OCI-LY7 (cell line): ENCODE data around the gene CACNA2D2. TPM values are rescaled to one million over a fixed set of nuclear protein-coding genes. Genes with fewer than 3 reads are reported as not detected.

ENCODE experiments used
- BruUV-seq: library from RNA; stranded (reverse); fragments of 400-500 nt; replicated peaks from 2 replicates; lab custom pipeline; 2021; lab: Mats Ljungman, UMichigan
- CTCF ChIA-PET: fragments of 300-600 bp; sonication (Branson Sonifier 250); formaldehyde crosslinking; loops from one replicate; lab custom pipeline; 2022; ENCODE audit warnings: antibody characterized with exemption; ENCODE audit not compliant: unreplicated experiment; lab: Charles Lee
- POLR2A ChIA-PET: fragments of 300-600 bp; sonication (Branson Sonifier 250); formaldehyde crosslinking; loops from one replicate; lab custom pipeline; 2022; ENCODE audit warnings: antibody characterized with exemption; lab: Charles Lee
- DNase-seq: peaks from one replicate; pipeline ENCODE4 v3.0.0-alpha.2; 2015; ENCODE audit warnings: low spot score
- H2AFZ ChIP-seq: fragments of 200-600 bp; sonication (generic), shearing (Covaris generic); 2 replicates; pipeline ENCODE4 v1.6.1; 2014; ENCODE audit warnings: mild to moderate bottlenecking, antibody characterized with exemption, low read length, moderate library complexity
- H3K27ac ChIP-seq: fragments of 200-600 bp; sonication (generic); 2 replicates; pipeline ENCODE4 v1.5.1; 2014; ENCODE audit warnings: mixed run types, low read depth, mild to moderate bottlenecking, moderate library complexity, low read length, inconsistent platforms; ENCODE audit not compliant: poor library complexity, severe bottlenecking
- H3K36me3 ChIP-seq: fragments of 200-600 bp; sonication (generic); 2 replicates; pipeline ENCODE4 v1.6.1; 2014; ENCODE audit warnings: mild to moderate bottlenecking, antibody characterized with exemption, low read length, moderate library complexity, mixed read lengths; ENCODE audit not compliant: insufficient read depth
- H3K4me1 ChIP-seq: fragments of 200-600 bp; sonication (generic); 2 replicates; pipeline ENCODE4 v1.5.1; 2014; ENCODE audit warnings: mild to moderate bottlenecking, low read length; ENCODE audit not compliant: insufficient read depth, poor library complexity, severe bottlenecking
- H3K4me2 ChIP-seq: fragments of 200-600 bp; sonication (generic); 2 replicates; pipeline ENCODE4 v1.6.1; 2014; ENCODE audit warnings: mild to moderate bottlenecking, low read length
- H3K4me3 ChIP-seq: fragments of 200-600 bp; sonication (generic); 2 replicates; pipeline ENCODE4 v1.5.1; 2014; ENCODE audit warnings: mild to moderate bottlenecking, low read depth, low read length; ENCODE audit not compliant: poor library complexity, severe bottlenecking
- H3K79me2 ChIP-seq: fragments of 200-600 bp; sonication (generic); 2 replicates; pipeline ENCODE4 v1.6.1; 2016; ENCODE audit warnings: low read depth, mild to moderate bottlenecking, low read length, moderate library complexity, mixed read lengths; ENCODE audit not compliant: insufficient read depth
- H3K9me2 ChIP-seq: fragments of 200-600 bp; sonication (generic); 2 replicates; pipeline ENCODE4 v1.6.1; 2016; ENCODE audit warnings: mild to moderate bottlenecking, low read length, mixed read lengths; ENCODE audit not compliant: insufficient read depth
- H3K9me3 ChIP-seq: fragments of 200-600 bp; sonication (generic); 2 replicates; pipeline ENCODE4 v1.6.1; 2014; ENCODE audit warnings: mild to moderate bottlenecking, mixed run types, low read length, mixed read lengths
- H4K20me1 ChIP-seq: fragments of 200-600 bp; sonication (generic); 2 replicates; pipeline ENCODE4 v1.6.1; 2014; ENCODE audit warnings: mild to moderate bottlenecking, antibody characterized with exemption, low read length, moderate library complexity, mixed read lengths; ENCODE audit not compliant: insufficient read depth
- EZH2phosphoT487 ChIP-seq: fragments of 200-600 bp; sonication (generic); IDR thresholded peaks from 2 replicates; pipeline ENCODE4 v1.6.1; 2018; ENCODE audit warnings: low read depth, borderline replicate concordance, mild to moderate bottlenecking, mixed run types, antibody characterized with exemption, low read length, moderate library complexity, mixed read lengths
- intact Hi-C: fragments of 100-400 bp; cut with micrococcal nuclease; formaldehyde crosslinking; loops from one replicate; pipeline ENCODE4 v1.10.0; 2022; ENCODE audit not compliant: unreplicated experiment
- total RNA-seq, 2 experiments: library from RNA; depleted of rRNA in 1 of 2; stranded (reverse); fragments of >200 nt in 1 of 2; shearing (Covaris generic) in 1 of 2; gene quantifications; 2 replicates each; pipeline ENCODE4 v1.2.3, GENCODE V29; 2014 to 2022
- TF ChIP-seq, protein P1 (sequence below): fragments of 200-600 bp; sonication (generic); conservative IDR thresholded peaks from 2 replicates; pipeline ENCODE4 v1.5.1; 2014; ENCODE audit warnings: mild to moderate bottlenecking, antibody characterized with exemption, low read length, moderate library complexity, mixed read lengths

The CACNA2D2 gene
- total RNA-seq, 2 experiments from 2014 or later = 0.09 to 0.21 TPM

DNA sequence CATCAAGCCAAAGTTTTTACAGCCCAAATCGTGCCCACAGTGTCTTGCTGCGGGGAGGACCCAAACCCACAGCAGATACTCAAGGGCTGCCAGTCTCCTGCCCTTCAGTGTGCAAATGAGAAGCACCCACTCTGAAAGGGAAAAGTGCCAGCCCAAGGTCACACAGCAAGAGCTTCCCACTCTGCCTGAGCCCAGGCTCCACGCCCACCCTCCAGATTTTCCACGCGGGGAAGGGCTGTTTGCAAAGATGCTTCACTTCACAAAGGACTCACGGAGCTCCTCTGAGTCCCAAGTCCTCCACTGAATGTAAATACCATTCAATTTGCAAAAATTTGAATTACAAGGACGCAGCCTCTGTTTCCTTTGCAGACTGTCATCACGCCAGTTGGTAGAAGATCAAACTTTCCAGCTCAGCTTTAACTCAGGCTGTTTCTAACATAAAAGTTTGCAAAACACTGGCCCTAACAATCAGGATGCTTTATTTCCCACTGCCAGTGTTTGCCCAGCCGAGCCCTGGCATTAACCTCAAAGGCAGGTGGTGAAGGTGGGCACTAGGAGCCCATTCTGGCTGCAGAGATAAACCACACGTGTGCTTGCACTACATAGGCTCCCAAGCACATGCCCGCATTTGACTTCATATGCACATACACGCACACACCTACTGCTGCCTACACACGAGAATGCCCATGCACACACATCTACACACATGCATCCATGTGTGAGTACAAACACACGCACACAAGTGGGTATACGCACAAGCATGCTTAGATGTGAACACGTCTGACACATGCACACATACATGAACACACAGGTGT lies 7.6 kb downstream of the CACNA2D2 start:
- intact Hi-C loops = no loop called here
- CTCF ChIA-PET = no interaction called here
- Histone ChIP-seq H2AFZ (no peak overlapping the region), H3K9me2 (no peaks in the 10 kb centered on the region), H3K4me1 (peaks cover 14% of the 10 kb centered on the region), H3K79me2 (no peaks in the 10 kb centered on the region), H4K20me1 (no peaks in the 10 kb centered on the region), H3K9me3 (no peaks in the 10 kb centered on the region), H3K4me3 (no peak overlapping the region), H3K36me3 (no peaks in the 10 kb centered on the region), H3K27ac (no peak overlapping the region), H3K4me2 (no peak overlapping the region)
- no peak for DNase-seq
- no TSS peak for BruUV-seq
- POLR2A ChIA-PET = no interaction called here
- TF ChIP-seq EZH2phosphoT487 = no peak
- TF ChIP-seq, protein P1, sequence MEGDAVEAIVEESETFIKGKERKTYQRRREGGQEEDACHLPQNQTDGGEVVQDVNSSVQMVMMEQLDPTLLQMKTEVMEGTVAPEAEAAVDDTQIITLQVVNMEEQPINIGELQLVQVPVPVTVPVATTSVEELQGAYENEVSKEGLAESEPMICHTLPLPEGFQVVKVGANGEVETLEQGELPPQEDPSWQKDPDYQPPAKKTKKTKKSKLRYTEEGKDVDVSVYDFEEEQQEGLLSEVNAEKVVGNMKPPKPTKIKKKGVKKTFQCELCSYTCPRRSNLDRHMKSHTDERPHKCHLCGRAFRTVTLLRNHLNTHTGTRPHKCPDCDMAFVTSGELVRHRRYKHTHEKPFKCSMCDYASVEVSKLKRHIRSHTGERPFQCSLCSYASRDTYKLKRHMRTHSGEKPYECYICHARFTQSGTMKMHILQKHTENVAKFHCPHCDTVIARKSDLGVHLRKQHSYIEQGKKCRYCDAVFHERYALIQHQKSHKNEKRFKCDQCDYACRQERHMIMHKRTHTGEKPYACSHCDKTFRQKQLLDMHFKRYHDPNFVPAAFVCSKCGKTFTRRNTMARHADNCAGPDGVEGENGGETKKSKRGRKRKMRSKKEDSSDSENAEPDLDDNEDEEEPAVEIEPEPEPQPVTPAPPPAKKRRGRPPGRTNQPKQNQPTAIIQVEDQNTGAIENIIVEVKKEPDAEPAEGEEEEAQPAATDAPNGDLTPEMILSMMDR = no peak

DNA sequence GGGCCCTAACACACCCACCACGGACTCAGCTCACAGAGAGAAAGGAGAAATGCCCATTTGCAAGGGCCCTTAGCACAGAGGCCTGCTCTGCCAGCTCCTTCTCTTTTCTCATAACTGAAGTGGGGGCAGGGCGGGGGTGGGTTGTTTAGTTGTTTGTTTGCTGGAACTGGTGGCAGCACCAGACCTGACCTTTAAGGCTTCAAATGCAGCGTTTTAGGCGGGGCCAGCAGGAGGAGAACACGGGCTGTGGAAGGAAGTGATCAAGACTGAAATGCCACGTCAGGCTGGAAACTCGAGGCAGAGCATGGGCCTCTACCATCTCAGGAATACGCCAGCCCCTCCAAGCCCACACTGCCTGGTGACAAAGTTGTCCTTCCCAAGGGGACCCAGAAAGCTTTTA lies 9.3 kb downstream of the CACNA2D2 start:
- no TSS peak for BruUV-seq
- TF ChIP-seq, protein P1 = no peak
- no peak for TF ChIP-seq EZH2phosphoT487
- Histone ChIP-seq H3K4me1 (peaks cover 20% of the 10 kb centered on the region), H4K20me1 (no peaks in the 10 kb centered on the region), H2AFZ (no peak overlapping the region), H3K27ac (no peak overlapping the region), H3K9me2 (no peaks in the 10 kb centered on the region), H3K36me3 (no peaks in the 10 kb centered on the region), H3K79me2 (no peaks in the 10 kb centered on the region), H3K4me2 (no peak overlapping the region), H3K4me3 (no peak overlapping the region), H3K9me3 (no peaks in the 10 kb centered on the region)
- no peak for DNase-seq
- ChIA-PET POLR2A (interaction anchor here (0.7 kb wide), 1 partner anchor 154 kb away, joined by 5 read pairs; no protein-coding TSS in a partner anchor), CTCF (interaction anchor here (0.5 kb wide), 1 partner anchor 55 kb away, joined by 3 read pairs; no protein-coding TSS in a partner anchor)
- intact Hi-C loops = no loop called here

DNA sequence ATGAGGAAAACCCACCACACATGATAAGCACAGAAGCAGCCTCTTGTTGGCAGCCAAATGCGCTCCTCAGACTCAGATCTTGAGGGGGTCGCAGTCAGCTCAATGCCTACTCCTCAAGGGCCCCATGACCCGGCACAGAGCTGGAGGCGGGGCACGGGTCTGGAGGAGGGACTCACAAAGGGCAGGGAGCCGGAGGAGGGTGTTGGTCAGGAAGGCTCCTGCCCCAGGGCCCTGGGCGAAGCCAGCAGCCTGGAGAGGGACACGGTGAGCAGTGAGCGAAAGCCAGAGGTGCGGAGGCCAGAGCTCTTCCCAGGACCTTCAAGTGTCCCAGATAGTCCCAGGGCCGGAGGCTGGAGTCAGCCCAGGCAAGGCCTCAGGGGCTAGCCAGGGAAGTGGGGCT lies 9.8 kb downstream of the CACNA2D2 start:
- H2AFZ ChIP-seq = no peak overlapping the region
- TF ChIP-seq EZH2phosphoT487 = no peak
- TF ChIP-seq, protein P1 = no peak
- ChIA-PET POLR2A (interaction anchor here (0.7 kb wide), 1 partner anchor 155 kb away, joined by 5 read pairs; no protein-coding TSS in a partner anchor), CTCF (no interaction called here)
- no peaks in the 10 kb centered on the region for H3K36me3 ChIP-seq
- H3K27ac ChIP-seq = no peak overlapping the region
- no peaks in the 10 kb centered on the region for H3K9me3 ChIP-seq
- no peak overlapping the region for H3K4me2 ChIP-seq
- intact Hi-C loops = no loop called here
- no peak for DNase-seq
- H4K20me1 ChIP-seq = no peaks in the 10 kb centered on the region
- no TSS peak for BruUV-seq
- peaks cover 20% of the 10 kb centered on the region for H3K4me1 ChIP-seq
- H3K79me2 ChIP-seq = no peaks in the 10 kb centered on the region
- H3K9me2 ChIP-seq = no peaks in the 10 kb centered on the region
- no peak overlapping the region for H3K4me3 ChIP-seq
